Vagina (tissue), 2 donors: ENCODE measurements around the gene TSPYL4.

Source experiments
- POLR2AphosphoS5 ChIP-seq, 2 donors: sonication (generic); formaldehyde crosslinking; IDR thresholded peaks; one replicate each; pipeline ENCODE4 v1.9.0; 2017; ENCODE audit warnings: antibody characterized with exemption in 2 of 2, mild to moderate bottlenecking in 2 of 2, low read depth in 1 of 2; ENCODE audit not compliant: insufficient read depth in 1 of 2
- TF ChIP-seq, protein P1 (sequence below), 3 experiments: fragments of 450-650 bp in 2 of 3; fragments of 200-600 bp in 1 of 3; sonication (generic) in 1 of 3; IDR thresholded peaks; one replicate each; pipeline ENCODE4 v1.5.1; 2017 to 2019; ENCODE audit warnings: antibody characterized with exemption in 3 of 3, mild to moderate bottlenecking in 2 of 3, moderate library complexity in 2 of 3

- TF ChIP-seq, protein P1, sequence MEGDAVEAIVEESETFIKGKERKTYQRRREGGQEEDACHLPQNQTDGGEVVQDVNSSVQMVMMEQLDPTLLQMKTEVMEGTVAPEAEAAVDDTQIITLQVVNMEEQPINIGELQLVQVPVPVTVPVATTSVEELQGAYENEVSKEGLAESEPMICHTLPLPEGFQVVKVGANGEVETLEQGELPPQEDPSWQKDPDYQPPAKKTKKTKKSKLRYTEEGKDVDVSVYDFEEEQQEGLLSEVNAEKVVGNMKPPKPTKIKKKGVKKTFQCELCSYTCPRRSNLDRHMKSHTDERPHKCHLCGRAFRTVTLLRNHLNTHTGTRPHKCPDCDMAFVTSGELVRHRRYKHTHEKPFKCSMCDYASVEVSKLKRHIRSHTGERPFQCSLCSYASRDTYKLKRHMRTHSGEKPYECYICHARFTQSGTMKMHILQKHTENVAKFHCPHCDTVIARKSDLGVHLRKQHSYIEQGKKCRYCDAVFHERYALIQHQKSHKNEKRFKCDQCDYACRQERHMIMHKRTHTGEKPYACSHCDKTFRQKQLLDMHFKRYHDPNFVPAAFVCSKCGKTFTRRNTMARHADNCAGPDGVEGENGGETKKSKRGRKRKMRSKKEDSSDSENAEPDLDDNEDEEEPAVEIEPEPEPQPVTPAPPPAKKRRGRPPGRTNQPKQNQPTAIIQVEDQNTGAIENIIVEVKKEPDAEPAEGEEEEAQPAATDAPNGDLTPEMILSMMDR (IDR thresholded peaks at IDR 0.05), result no peak
- TF ChIP-seq POLR2AphosphoS5 (IDR thresholded peaks at IDR 0.05; ENCODE audit: insufficient read depth in 1 of 2, low read depth in 1 of 2), result no peak
These were observed 28.8 kb upstream of the TSPYL4 start for GRCh38 chr6:116282698-116283097.
